Trophoblast cell (in vitro differentiated cells and primary cell): ENCODE results near the gene SEC16A.
A peak's percentile ranks its signal among the peaks of the same experiment; 100 is the strongest.

Experiments used
- DNase-seq, 2 donors: peaks; one replicate each; pipeline ENCODE4 v3.0.0-alpha.2; 2016
- H2AFZ ChIP-seq: 2 replicates; pipeline ENCODE4 v1.6.1; 2013; ENCODE audit warnings: low read length, moderate library complexity, mild to moderate bottlenecking; ENCODE audit not compliant: insufficient read depth, poor library complexity
- H2AK5ac ChIP-seq: 2 replicates; pipeline ENCODE4 v1.6.1; 2013; ENCODE audit warnings: mild to moderate bottlenecking, low read length
- H2BK120ac ChIP-seq: 2 replicates; pipeline ENCODE4 v1.6.1; 2013; ENCODE audit warnings: low read length, mild to moderate bottlenecking, moderate library complexity; ENCODE audit not compliant: insufficient read depth, poor library complexity
- H2BK12ac ChIP-seq: 2 replicates; pipeline ENCODE4 v1.6.1; 2013; ENCODE audit warnings: mild to moderate bottlenecking, low read length, moderate library complexity
- H2BK5ac ChIP-seq: 2 replicates; pipeline ENCODE4 v1.6.1; 2013; ENCODE audit warnings: low read length, low read depth, moderate library complexity, mild to moderate bottlenecking; ENCODE audit not compliant: poor library complexity
- H3K14ac ChIP-seq: 2 replicates; pipeline ENCODE4 v1.6.1; 2013; ENCODE audit warnings: mild to moderate bottlenecking, low read length
- H3K18ac ChIP-seq: 2 replicates; pipeline ENCODE4 v1.6.1; 2013; ENCODE audit warnings: mild to moderate bottlenecking, low read length
- H3K23ac ChIP-seq: 2 replicates; pipeline ENCODE4 v1.6.1; 2013; ENCODE audit warnings: low read length
- H3K27ac ChIP-seq: 2 replicates; pipeline ENCODE4 v1.5.1; 2013; ENCODE audit warnings: low read depth, mild to moderate bottlenecking, inconsistent platforms, low read length, moderate library complexity
- H3K27me3 ChIP-seq: 2 replicates; pipeline ENCODE4 v1.6.1; 2013; ENCODE audit warnings: inconsistent platforms, mild to moderate bottlenecking, low read length, moderate library complexity; ENCODE audit not compliant: insufficient read depth
- H3K36me3 ChIP-seq, 2 experiments: 1 replicate in 1 of 2; 2 replicates in 1 of 2; pipeline ENCODE4 v1.6.1; 2013; ENCODE audit warnings: low read length in 2 of 2, mild to moderate bottlenecking in 2 of 2, moderate library complexity in 1 of 2; ENCODE audit not compliant: insufficient read depth in 2 of 2, control insufficient read depth in 1 of 2
- H3K4ac ChIP-seq: 2 replicates; pipeline ENCODE4 v1.6.1; 2013; ENCODE audit warnings: low read depth, mild to moderate bottlenecking, low read length, moderate library complexity
- H3K4me1 ChIP-seq, 2 experiments: 1 replicate in 1 of 2; 2 replicates in 1 of 2; pipeline ENCODE4 v1.6.1; 2013; ENCODE audit warnings: low read length in 2 of 2, mild to moderate bottlenecking in 2 of 2, moderate library complexity in 1 of 2; ENCODE audit not compliant: insufficient read depth in 2 of 2, control insufficient read depth in 1 of 2
- H3K4me2 ChIP-seq: 2 replicates; pipeline ENCODE4 v1.6.1; 2013; ENCODE audit warnings: inconsistent platforms, mild to moderate bottlenecking, low read length, moderate library complexity
- H3K4me3 ChIP-seq: 2 replicates; pipeline ENCODE4 v1.5.1; 2013; ENCODE audit warnings: mild to moderate bottlenecking, low read depth, low read length, inconsistent platforms
- H3K79me1 ChIP-seq: one replicate; pipeline ENCODE4 v1.6.1; 2013; ENCODE audit warnings: low read length
- H3K79me2 ChIP-seq: 2 replicates; pipeline ENCODE4 v1.6.1; 2013; ENCODE audit warnings: low read length, mild to moderate bottlenecking; ENCODE audit not compliant: control insufficient read depth, insufficient read depth, poor library complexity
- H3K9ac ChIP-seq: 2 replicates; pipeline ENCODE4 v1.6.1; 2013; ENCODE audit warnings: mild to moderate bottlenecking, low read length
- H3K9me3 ChIP-seq: 2 replicates; pipeline ENCODE4 v1.6.1; 2013; ENCODE audit warnings: low read depth, mild to moderate bottlenecking, control low read depth, inconsistent platforms, low read length; ENCODE audit not compliant: insufficient read depth
- H4K12ac ChIP-seq: 2 replicates; pipeline ENCODE4 v1.6.1; 2013; ENCODE audit warnings: low read depth, mild to moderate bottlenecking, low read length, moderate library complexity
- H4K8ac ChIP-seq: 2 replicates; pipeline ENCODE4 v1.6.1; 2013; ENCODE audit warnings: low read depth, mild to moderate bottlenecking, low read length, moderate library complexity
- H4K91ac ChIP-seq: one replicate; pipeline ENCODE4 v1.6.1; 2013; ENCODE audit warnings: low read depth, mild to moderate bottlenecking, low read length, moderate library complexity
- WGBS: extraction: QIAGEN DNeasy Blood & Tissue Kit; methylation state at CpG from one replicate; pipeline ENCODE4 v1.1.7; 2013; ENCODE audit warnings: missing lambda C conversion rate; ENCODE audit not compliant: insufficient read length, insufficient coverage; ENCODE audit errors: extremely low coverage; 5-methylcytosine and 5-hydroxymethylcytosine counted together

Gene SEC16A

GRCh38 chr9:136421791-136422190, 61.0 kb downstream of the SEC16A start:
- peaks cover 0 to 2% of the 10 kb centered on the region in 2 experiments for H3K4me1 ChIP-seq
- H3K4me2 ChIP-seq, result no peak overlapping the region
- no peak overlapping the region for H3K9ac ChIP-seq
- no peak overlapping the region for H3K27ac ChIP-seq
- H4K12ac ChIP-seq, result no peak overlapping the region
- peaks cover 71 to 73% of the 10 kb centered on the region in 2 experiments for H3K36me3 ChIP-seq
- no peaks in the 10 kb centered on the region for H3K27me3 ChIP-seq
- DNase-seq, result no peak
- no peak overlapping the region for H3K23ac ChIP-seq
- H4K8ac ChIP-seq, result no peak overlapping the region
- H3K14ac ChIP-seq, result no peak overlapping the region
- no peak overlapping the region for H2AFZ ChIP-seq
- no peak overlapping the region for H4K91ac ChIP-seq
- H3K18ac ChIP-seq, result no peak overlapping the region
- H3K4me3 ChIP-seq, result no peak overlapping the region
- H2BK120ac ChIP-seq, result no peak overlapping the region
- no peak overlapping the region for H2BK5ac ChIP-seq
- no peak overlapping the region for H2AK5ac ChIP-seq
- no peak overlapping the region for H2BK12ac ChIP-seq
- no peaks in the 10 kb centered on the region for H3K79me2 ChIP-seq
- H3K4ac ChIP-seq, result no peak overlapping the region
- H3K79me1 ChIP-seq, result no peaks in the 10 kb centered on the region
- no CpG with 5 or more reads among the region's 21 CpGs for WGBS
- H3K9me3 ChIP-seq, result peaks cover 4% of the 10 kb centered on the region

GRCh38 chr9:136419092-136419420, 63.8 kb downstream of the SEC16A start:
- Histone ChIP-seq H3K79me1 (no peaks in the 10 kb centered on the region), H3K27me3 (no peaks in the 10 kb centered on the region), H3K36me3 (peaks cover 78 to 85% of the 10 kb centered on the region in 2 experiments), H3K14ac (no peak overlapping the region), H3K9me3 (peaks cover 4% of the 10 kb centered on the region), H2BK5ac (no peak overlapping the region), H2AK5ac (no peak overlapping the region), H3K18ac (no peak overlapping the region), H3K23ac (no peak overlapping the region), H3K4ac (no peak overlapping the region), H2AFZ (no peak overlapping the region), H4K8ac (no peak overlapping the region), H3K4me1 (peaks cover 0 to 2% of the 10 kb centered on the region in 2 experiments), H4K91ac (no peak overlapping the region), H2BK12ac (no peak overlapping the region), H2BK120ac (no peak overlapping the region), H3K9ac (no peak overlapping the region), H3K4me3 (no peak overlapping the region), H4K12ac (no peak overlapping the region), H3K4me2 (no peak overlapping the region), H3K79me2 (no peaks in the 10 kb centered on the region), H3K27ac (no peak overlapping the region)
- DNase-seq, result no peak
- WGBS, result no CpG with 5 or more reads among the region's 12 CpGs

- Histone ChIP-seq H3K14ac (no peak overlapping the region), H2AFZ (no peak overlapping the region), H3K36me3 (peaks cover 79 to 85% of the 10 kb centered on the region in 2 experiments), H2AK5ac (no peak overlapping the region), H3K18ac (no peak overlapping the region), H3K4me2 (no peak overlapping the region), H3K27me3 (no peaks in the 10 kb centered on the region), H3K79me2 (no peaks in the 10 kb centered on the region), H2BK12ac (no peak overlapping the region), H4K12ac (no peak overlapping the region), H3K4ac (no peak overlapping the region), H3K4me3 (peak overlapping the region; percentile 0), H4K8ac (no peak overlapping the region), H3K23ac (no peak overlapping the region), H3K4me1 (peaks cover 0 to 2% of the 10 kb centered on the region in 2 experiments), H3K27ac (no peak overlapping the region), H3K9me3 (peaks cover 2% of the 10 kb centered on the region), H2BK120ac (no peak overlapping the region), H3K9ac (no peak overlapping the region), H3K79me1 (no peaks in the 10 kb centered on the region), H4K91ac (no peak overlapping the region), H2BK5ac (no peak overlapping the region)
- no peak for DNase-seq
- WGBS, result no CpG with 5 or more reads among the region's 48 CpGs
Measured at GRCh38 chr9:136418182-136419091, 64.4 kb downstream of the SEC16A start.

GRCh38 chr9:136416914-136417313, 65.9 kb downstream of the SEC16A start:
- no peak overlapping the region for H4K91ac ChIP-seq
- H3K9me3 ChIP-seq, result peaks cover 2% of the 10 kb centered on the region
- H2BK5ac ChIP-seq, result no peak overlapping the region
- no peak overlapping the region for H2BK12ac ChIP-seq
- peaks cover 70 to 79% of the 10 kb centered on the region in 2 experiments for H3K36me3 ChIP-seq
- H3K4me1 ChIP-seq, result no peaks in the 10 kb centered on the region
- no peaks in the 10 kb centered on the region for H3K27me3 ChIP-seq
- H2BK120ac ChIP-seq, result no peak overlapping the region
- no peak overlapping the region for H4K12ac ChIP-seq
- no peak for DNase-seq
- no peak overlapping the region for H2AFZ ChIP-seq
- H3K14ac ChIP-seq, result no peak overlapping the region
- H3K79me1 ChIP-seq, result no peaks in the 10 kb centered on the region
- H3K4me3 ChIP-seq, result no peak overlapping the region
- no peaks in the 10 kb centered on the region for H3K79me2 ChIP-seq
- H3K23ac ChIP-seq, result no peak overlapping the region
- no peak overlapping the region for H3K18ac ChIP-seq
- H3K9ac ChIP-seq, result no peak overlapping the region
- H3K4ac ChIP-seq, result no peak overlapping the region
- no peak overlapping the region for H4K8ac ChIP-seq
- H3K27ac ChIP-seq, result no peak overlapping the region
- WGBS, result no CpG with 5 or more reads among the region's 19 CpGs
- H2AK5ac ChIP-seq, result no peak overlapping the region
- H3K4me2 ChIP-seq, result no peak overlapping the region
